GM12878 (cell line): ENCODE results near the gene TPM4. TPM values are rescaled to one million over a fixed set of nuclear protein-coding genes. Genes with fewer than 3 reads are reported as not detected.

ENCODE experiments used
- ATF7 ChIP-seq: fragments of 450-650 bp; IDR thresholded peaks from 2 replicates; pipeline ENCODE4 v1.6.1; 2016; ENCODE audit warnings: low read depth, mild to moderate bottlenecking
- CHD1 ChIP-seq: IDR thresholded peaks from 2 replicates; pipeline ENCODE4 v1.6.1; 2012; ENCODE audit warnings: low read depth, low read length, improper control_type of control experiment
- CREB1 ChIP-seq: IDR thresholded peaks from 2 replicates; pipeline ENCODE4 v1.6.1; 2012; ENCODE audit warnings: low read depth, mild to moderate bottlenecking, inconsistent platforms
- EED ChIP-seq: sonication (generic); IDR thresholded peaks from 2 replicates; pipeline ENCODE4 v1.6.1; 2016; ENCODE audit warnings: antibody characterized with exemption, low read depth
- EGR1 ChIP-seq, 2 experiments: IDR thresholded peaks; 1 replicate in 1 of 2; 2 replicates in 1 of 2; pipeline ENCODE4 v1.6.1; 2011 to 2012; ENCODE audit warnings: low read depth in 2 of 2, low read length in 2 of 2, borderline replicate concordance in 1 of 2, mild to moderate bottlenecking in 1 of 2, moderate library complexity in 1 of 2
- EP300 ChIP-seq, 2 experiments: fragments of 150-350 bp in 1 of 2; IDR thresholded peaks; 2 replicates each; pipeline ENCODE4 v1.6.1; 2011 to 2012; ENCODE audit warnings: low read depth in 2 of 2, low read length in 2 of 2, borderline replicate concordance in 1 of 2, improper control_type of control experiment in 1 of 2, inconsistent platforms in 1 of 2; ENCODE audit not compliant: control insufficient read depth in 1 of 2
- IKZF1 ChIP-seq: fragments of 450-650 bp; conservative IDR thresholded peaks from 2 replicates; pipeline ENCODE4 v1.6.1; 2017; ENCODE audit warnings: antibody characterized with exemption, mild to moderate bottlenecking
- IRF4 ChIP-seq: IDR thresholded peaks from 2 replicates; pipeline ENCODE4 v1.6.1; 2011; ENCODE audit warnings: low read depth, low read length
- MYC ChIP-seq: IDR thresholded peaks from 2 replicates; pipeline ENCODE4 v1.6.1; 2011; ENCODE audit warnings: mild to moderate bottlenecking, low read length, moderate library complexity, inconsistent platforms; ENCODE audit not compliant: insufficient read depth, insufficient replicate concordance, insufficient read length, severe bottlenecking
- NR2C1 ChIP-seq: fragments of 450-650 bp; IDR thresholded peaks from 2 replicates; pipeline ENCODE4 v1.6.1; 2017; ENCODE audit warnings: antibody characterized with exemption, mild to moderate bottlenecking, moderate library complexity
- NR2C2 ChIP-seq: IDR thresholded peaks from 2 replicates; pipeline ENCODE4 v1.6.1; 2011; ENCODE audit warnings: borderline replicate concordance, low read depth; ENCODE audit not compliant: control insufficient read depth, insufficient read length
- RELA ChIP-seq: fragments of 450-650 bp; IDR thresholded peaks from 2 replicates; pipeline ENCODE4 v1.8.0; 2014; ENCODE audit warnings: borderline replicate concordance; ENCODE audit not compliant: partially characterized antibody
- SKIL ChIP-seq: fragments of 450-650 bp; IDR thresholded peaks from 2 replicates; pipeline ENCODE4 v1.6.1; 2017; ENCODE audit warnings: mild to moderate bottlenecking, low read depth, inconsistent platforms; ENCODE audit not compliant: poor library complexity, severe bottlenecking
- STAT3 ChIP-seq: IDR thresholded peaks from 2 replicates; pipeline ENCODE4 v1.6.1; 2011; ENCODE audit warnings: low read depth, low read length, improper control_type of control experiment
- SUPT20H ChIP-seq: IDR thresholded peaks from 2 replicates; pipeline ENCODE4 v1.6.1; 2011; ENCODE audit warnings: low read depth, mild to moderate bottlenecking, low read length, moderate library complexity, borderline replicate concordance; ENCODE audit not compliant: control insufficient read depth
- TARDBP ChIP-seq: IDR thresholded peaks from 2 replicates; pipeline ENCODE4 v1.6.1; 2016; ENCODE audit warnings: borderline replicate concordance
- ZBED1 ChIP-seq: IDR thresholded peaks from 2 replicates; pipeline ENCODE4 v1.6.1; 2016; ENCODE audit warnings: borderline replicate concordance
- ZNF274 ChIP-seq: IDR thresholded peaks from one replicate; pipeline ENCODE4 v1.8.0; 2011; ENCODE audit not compliant: insufficient read length, insufficient read depth
- polyA plus RNA-seq, 11 experiments: library from polyadenylated mRNA; depleted of rRNA in 4 of 11; unstranded in 6 of 11; stranded (reverse) in 5 of 11; fragments of >200 nt; fragmentation: Nextera tagmentation in 4 of 11; fragmentation: Illumina TruSeq in 1 of 11; extraction: Ambion mirVana in 4 of 11; extraction: Trizol in 1 of 11; gene quantifications; 1 replicate in 1 of 11; 2 replicates in 10 of 11; pipeline versions ENCODE4 v1.2.1 to v1.2.3, GENCODE V29; 2011 to 2016; ENCODE audit warnings: inconsistent platforms in 2 of 11, missing spikeins in 2 of 11, low read depth in 1 of 11
- total RNA-seq, 4 experiments: library from RNA; depleted of rRNA in 3 of 4; stranded (reverse); fragments of >200 nt in 3 of 4; fragmentation: Illumina TruSeq in 1 of 4; extraction: Trizol in 1 of 4; gene quantifications; 2 replicates each; pipeline versions ENCODE4 v1.2.1 to v1.2.3, GENCODE V29; 2013 to 2021
- TF ChIP-seq, protein P1 (sequence below): fragments of 450-650 bp; IDR thresholded peaks from 2 replicates; pipeline ENCODE4 v1.6.1; 2017; ENCODE audit warnings: mild to moderate bottlenecking, moderate library complexity

Gene TPM4
- total and polyA plus RNA-seq, 10 of the 15 experiments (the other 5 are each of a cell fraction or from before 2014, with no cell fraction given): 183 to 620 (median 407) TPM

DNA sequence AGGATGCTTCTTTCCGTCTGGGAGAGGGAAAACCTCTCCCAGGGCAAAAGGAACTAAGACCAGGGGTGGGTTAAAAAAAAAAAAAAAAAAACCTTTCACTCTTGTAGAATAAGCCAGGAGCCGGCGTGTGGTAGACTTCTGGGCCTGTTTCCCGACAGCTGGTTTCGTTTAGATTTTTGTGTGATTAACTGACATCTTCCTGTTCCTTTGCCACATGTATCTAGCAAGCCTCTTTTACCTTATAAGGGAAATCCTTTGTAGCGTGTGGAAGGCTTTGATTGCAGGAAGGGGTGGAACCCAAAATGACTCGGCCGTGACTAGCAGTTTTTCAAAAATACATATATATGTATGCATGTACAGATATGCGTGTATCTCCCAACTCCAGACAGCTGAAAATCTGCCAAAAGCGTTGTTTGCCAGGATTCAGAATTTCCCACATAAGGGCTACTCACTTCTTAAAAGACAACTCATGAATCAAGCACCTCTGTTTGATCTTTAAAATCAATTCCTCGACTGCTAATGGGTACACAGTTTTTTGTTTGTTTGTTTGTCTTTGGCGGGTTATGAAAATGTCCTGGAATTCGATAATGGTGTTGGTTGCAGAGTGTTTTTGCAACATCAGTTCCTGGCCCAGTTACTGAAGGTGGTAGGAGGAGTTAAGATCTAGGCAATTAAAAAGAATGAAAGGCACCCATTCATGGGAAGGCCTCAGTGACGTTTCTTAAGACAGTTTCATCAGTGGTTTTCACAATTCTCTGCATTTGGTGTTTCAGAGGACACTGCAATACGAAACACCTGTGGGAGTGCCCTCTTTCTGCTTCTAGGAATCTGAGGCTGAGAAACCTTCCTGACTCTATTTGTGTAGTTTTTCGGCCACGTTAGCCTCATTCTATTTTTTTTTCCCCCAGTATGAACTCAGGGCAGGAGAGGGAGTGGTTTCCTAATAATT is 2.7 kb downstream of the TPM4 start (continued):
- TF ChIP-seq, protein P1, sequence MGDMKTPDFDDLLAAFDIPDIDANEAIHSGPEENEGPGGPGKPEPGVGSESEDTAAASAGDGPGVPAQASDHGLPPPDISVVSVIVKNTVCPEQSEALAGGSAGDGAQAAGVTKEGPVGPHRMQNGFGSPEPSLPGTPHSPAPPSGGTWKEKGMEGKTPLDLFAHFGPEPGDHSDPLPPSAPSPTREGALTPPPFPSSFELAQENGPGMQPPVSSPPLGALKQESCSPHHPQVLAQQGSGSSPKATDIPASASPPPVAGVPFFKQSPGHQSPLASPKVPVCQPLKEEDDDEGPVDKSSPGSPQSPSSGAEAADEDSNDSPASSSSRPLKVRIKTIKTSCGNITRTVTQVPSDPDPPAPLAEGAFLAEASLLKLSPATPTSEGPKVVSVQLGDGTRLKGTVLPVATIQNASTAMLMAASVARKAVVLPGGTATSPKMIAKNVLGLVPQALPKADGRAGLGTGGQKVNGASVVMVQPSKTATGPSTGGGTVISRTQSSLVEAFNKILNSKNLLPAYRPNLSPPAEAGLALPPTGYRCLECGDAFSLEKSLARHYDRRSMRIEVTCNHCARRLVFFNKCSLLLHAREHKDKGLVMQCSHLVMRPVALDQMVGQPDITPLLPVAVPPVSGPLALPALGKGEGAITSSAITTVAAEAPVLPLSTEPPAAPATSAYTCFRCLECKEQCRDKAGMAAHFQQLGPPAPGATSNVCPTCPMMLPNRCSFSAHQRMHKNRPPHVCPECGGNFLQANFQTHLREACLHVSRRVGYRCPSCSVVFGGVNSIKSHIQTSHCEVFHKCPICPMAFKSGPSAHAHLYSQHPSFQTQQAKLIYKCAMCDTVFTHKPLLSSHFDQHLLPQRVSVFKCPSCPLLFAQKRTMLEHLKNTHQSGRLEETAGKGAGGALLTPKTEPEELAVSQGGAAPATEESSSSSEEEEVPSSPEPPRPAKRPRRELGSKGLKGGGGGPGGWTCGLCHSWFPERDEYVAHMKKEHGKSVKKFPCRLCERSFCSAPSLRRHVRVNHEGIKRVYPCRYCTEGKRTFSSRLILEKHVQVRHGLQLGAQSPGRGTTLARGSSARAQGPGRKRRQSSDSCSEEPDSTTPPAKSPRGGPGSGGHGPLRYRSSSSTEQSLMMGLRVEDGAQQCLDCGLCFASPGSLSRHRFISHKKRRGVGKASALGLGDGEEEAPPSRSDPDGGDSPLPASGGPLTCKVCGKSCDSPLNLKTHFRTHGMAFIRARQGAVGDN: no peak
- TF ChIP-seq MYC (no peak), ZNF274 (no peak), IKZF1 (peak; percentile 44; the same call in 1 of the 2 replicates), TARDBP (no peak), EGR1 (IDR thresholded peaks at IDR 0.05; ENCODE audit: borderline replicate concordance in 1 of 2, low read depth in 2 of 2, low read length in 2 of 2) (0 out of 3 replicates have a peak, but pooled peaks of 1 of the 2 experiments have one; percentile 11), EP300 (IDR thresholded peaks at IDR 0.05; ENCODE audit: borderline replicate concordance in 1 of 2, control insufficient read depth in 1 of 2, low read depth in 2 of 2, low read length in 2 of 2) (peak; percentile 31 to 56; a peak in 2 of 4 replicates), SKIL (peak; percentile 14), CREB1 (peak; percentile 94), CHD1 (peak; percentile 55; the same call in 1 of the 2 replicates), ATF7 (peak; percentile 55), STAT3 (no peak), RELA (peak; percentile 13), IRF4 (peak; percentile 60; the same call in 1 of the 2 replicates), NR2C1 (no peak; the same call in 1 of the 2 replicates), ZBED1 (peak; percentile 85), EED (0 out of 2 replicates have a peak, but pooled peaks have one; percentile 13), SUPT20H (no peak), NR2C2 (no peak)
